Heart right ventricle (tissue), 16 donors: Measurements from ENCODE around the gene TMTC1. TPM values are rescaled to one million over a fixed set of nuclear protein-coding genes. Genes with fewer than 3 reads are reported as not detected.

Experiments used
- ATAC-seq, 8 donors: fragments of 200-7000 bp; cut with Tn5 transposase; one replicate each; pipeline ENCODE4 v1.9.1; 2020; ENCODE audit warnings: mild to moderate bottlenecking in 8 of 8, moderate library complexity in 8 of 8, moderate number of reproducible peaks in 1 of 8
- DNase-seq, 2 donors: peaks; one replicate each; pipeline ENCODE4 v3.0.0-alpha.2; 2020
- H3K27ac ChIP-seq, 10 donors: fragments of 200-600 bp; sonication (generic) in 2 of 10; one replicate each; pipeline versions ENCODE4 v1.5.0 to v1.8.0; 2020 to 2022; ENCODE audit warnings: mild to moderate bottlenecking in 3 of 10
- H3K27me3 ChIP-seq, 7 donors: fragments of 200-600 bp; one replicate each; pipeline ENCODE4 v1.8.0; 2021 to 2022; ENCODE audit warnings: mild to moderate bottlenecking in 2 of 7
- H3K36me3 ChIP-seq, 9 donors: fragments of 200-600 bp; sonication (generic) in 1 of 9; one replicate each; pipeline versions ENCODE4 v1.5.0 to v1.8.0; 2020 to 2022; ENCODE audit warnings: mild to moderate bottlenecking in 2 of 9
- H3K4me1 ChIP-seq, 9 donors: fragments of 200-600 bp; sonication (generic) in 1 of 9; one replicate each; pipeline versions ENCODE4 v1.5.0 to v1.8.0; 2020 to 2022; ENCODE audit warnings: mild to moderate bottlenecking in 4 of 9
- H3K4me3 ChIP-seq, 10 donors: fragments of 200-600 bp; sonication (generic) in 2 of 10; one replicate each; pipeline versions ENCODE4 v1.5.0 to v1.8.0; 2020 to 2022; ENCODE audit warnings: mild to moderate bottlenecking in 7 of 10, moderate library complexity in 2 of 10
- H3K9me3 ChIP-seq, 11 donors: fragments of 200-600 bp in 10 of 11; sonication (generic) in 2 of 11; one replicate each; pipeline versions ENCODE4 v1.5.0 to v1.8.0; 2013 to 2022; ENCODE audit warnings: mild to moderate bottlenecking in 2 of 11, control low read depth in 1 of 11, moderate library complexity in 1 of 11
- CTCF ChIP-seq, 9 donors: fragments of 200-600 bp; sonication (generic) in 2 of 9; IDR thresholded peaks; one replicate each; pipeline versions ENCODE4 v1.5.0 to v1.8.0; 2021 to 2022; ENCODE audit warnings: antibody characterized with exemption in 9 of 9, mild to moderate bottlenecking in 5 of 9, moderate library complexity in 1 of 9
- WGBS, 2 donors: extraction: QIAGEN DNeasy Blood & Tissue Kit; methylation state at CpG; one replicate each; pipeline ENCODE4 v1.1.7; 2013; ENCODE audit warnings: inconsistent platforms in 1 of 2; 5-methylcytosine and 5-hydroxymethylcytosine counted together
- intact Hi-C, 10 donors: fragments of 100-400 bp; cut with DNase I; formaldehyde crosslinking; loops; one replicate each; pipeline versions ENCODE4 v1.11.1 to v1.14.2; 2022
- polyA plus RNA-seq, 2 donors: library from polyadenylated mRNA; stranded (reverse); fragments of 200-250 nt; gene quantifications; one replicate each; pipeline ENCODE4 v1.2.3, GENCODE V29; 2013
- total RNA-seq, 10 donors: library from RNA; stranded (reverse); fragmentation: NEBNext Ultra II Directional in 3 of 10; extraction: Animal tissue kit (Norgen Biotek cat#: 25700) in 3 of 10; gene quantifications; one replicate each; pipeline versions ENCODE4 v1.2.1 to v1.2.4, GENCODE V29; 2021 to 2023
- donor health status: Arrhythmogenic right ventricular cardiomyopathy.
- donor health status: ischemic (EF 13 %, LVEDD 7.1; RV severe dilation, severe dysfunction).
- donor health status: healthy with polysubstance abuse.
- donor health status: DM: no; HTN: yes; CAD: no.
- donor health status: DM: no; HTN: no; CAD: no.
- donor health status: ischemic (EF 25% LVEDD 6.9; RV normal size, moderate dysfunction).
- donor health status: ischemic (EF 25% LVEDD 5.7; RV mildly dilated, moderate dysfunction).
- donor health status: healthy.
- donor health status: DM: yes; HTN: yes; CAD: no.
- donor health status: Ischemic cardiomyopathy.
- donor health status: ischemic (EF 35%, LVEDD 5.7; RV mildly dilated, moderate dysfunction).
- donor health status: nonischemic (EF 11% LVEDD 7.7; RV severe dilation, severe dysfunction).
- donor health status: DM: yes; HTN: yes; CAD: no.
- donor health status: PGD.
- donor health status: ischemic (EF 29% LVEDD 5.4; RV normal size, mild dysfunction).
- donor health status: nonischemic (EF 23%, LVEDD 6.1; RV moderate dilation, normal function).

The TMTC1 gene
- total and polyA plus RNA-seq, 12 donors, result 9.6 to 54.2 (median 22.9) TPM

- peaks cover 0 to 26% (median 8%) of the 10 kb centered on the region in 9 donors for H3K4me1 ChIP-seq
- H3K4me3 ChIP-seq, result no peak overlapping the region
- H3K9me3 ChIP-seq, result no peaks in the 10 kb centered on the region
- ATAC-seq, result peak in 5 of 8 donors; percentile 29 to 72 (median 54)
- peaks cover 0 to 30% (median 0%) of the 10 kb centered on the region in 9 donors for H3K36me3 ChIP-seq
- no peak for DNase-seq
- no peak for TF ChIP-seq CTCF (IDR thresholded peaks at IDR 0.05)
- H3K27me3 ChIP-seq, result no peaks in the 10 kb centered on the region
- H3K27ac ChIP-seq, result peak overlapping the region in 2 of 10 donors; percentile 12 to 16
- intact Hi-C loops, result loop anchor here in 1 of 10 donors (5.0 kb wide), 1 partner anchor 121 kb away; the partner anchor contains the start of gene TMTC1
- 54 to 80% methylated on average over 6 of the region's 6 CpGs for WGBS, 2 donors
Observed at GRCh38 chr12:29660847-29661246, 122.9 kb downstream of the TMTC1 start.

- DNase-seq (no peak), ATAC-seq (peak in 6 of 8 donors; percentile 29 to 80 (median 66))
- H3K36me3 ChIP-seq, result peaks cover 0 to 62% (median 0%) of the 10 kb centered on the region in 9 donors
- peaks cover 0 to 22% (median 8%) of the 10 kb centered on the region in 9 donors for H3K4me1 ChIP-seq
- intact Hi-C loops, result loop anchor here in 1 of 10 donors (10.0 kb wide), 1 partner anchor 118 kb away; no protein-coding TSS in a partner anchor
- H3K4me3 ChIP-seq, result no peak overlapping the region
- H3K9me3 ChIP-seq, result no peaks in the 10 kb centered on the region
- no peaks in the 10 kb centered on the region for H3K27me3 ChIP-seq
- H3K27ac ChIP-seq, result peak overlapping the region in 2 of 10 donors; percentile 29 to 30
- 51 to 65% methylated on average over 3 of the region's 3 CpGs for WGBS, 2 donors
- TF ChIP-seq CTCF (IDR thresholded peaks at IDR 0.05), result no peak
Observed at GRCh38 chr12:29656762-29657538, 126.8 kb downstream of the TMTC1 start.

GRCh38 chr12:29655861-29656260 is 127.9 kb downstream of the TMTC1 start:
- no peak for TF ChIP-seq CTCF (IDR thresholded peaks at IDR 0.05)
- DNase-seq (peak in 1 of 2 donors; percentile 26), ATAC-seq (peak in 5 of 8 donors; percentile 41 to 64 (median 55))
- 82% methylated on average over 6 of the region's 6 CpGs for WGBS, 2 donors
- peaks cover 0 to 15% (median 6%) of the 10 kb centered on the region in 9 donors for H3K4me1 ChIP-seq
- peaks cover 0 to 73% (median 0%) of the 10 kb centered on the region in 9 donors for H3K36me3 ChIP-seq
- H3K9me3 ChIP-seq, result no peaks in the 10 kb centered on the region
- no peaks in the 10 kb centered on the region for H3K27me3 ChIP-seq
- H3K27ac ChIP-seq, result no peak overlapping the region
- no peak overlapping the region for H3K4me3 ChIP-seq
- intact Hi-C loops, result loop anchor here in 1 of 10 donors (10.0 kb wide), 1 partner anchor 119 kb away; no protein-coding TSS in a partner anchor

GRCh38 chr12:29653286-29653685 is 130.5 kb downstream of the TMTC1 start:
- intact Hi-C loops, result loop anchor here in 1 of 10 donors (10.0 kb wide), 1 partner anchor 122 kb away; no protein-coding TSS in a partner anchor
- H3K36me3 ChIP-seq, result peaks cover 0 to 70% (median 0%) of the 10 kb centered on the region in 9 donors
- no peak for DNase-seq
- H3K9me3 ChIP-seq, result no peaks in the 10 kb centered on the region
- H3K27me3 ChIP-seq, result no peaks in the 10 kb centered on the region
- WGBS, 2 donors, result 88 to 90% methylated on average over 4 of the region's 4 CpGs
- ATAC-seq, result no peak
- no peak overlapping the region for H3K4me3 ChIP-seq
- no peak overlapping the region for H3K27ac ChIP-seq
- H3K4me1 ChIP-seq, result peaks cover 0 to 13% (median 0%) of the 10 kb centered on the region in 9 donors
- TF ChIP-seq CTCF (IDR thresholded peaks at IDR 0.05), result no peak
